ENCODE measurements around the gene BRI3. TPM values are rescaled to one million over a fixed set of nuclear protein-coding genes. Genes with fewer than 3 reads are reported as not detected.

Gene BRI3
- total and polyA plus RNA-seq, 2 of the 8 experiments (the other 6 are each of a cell fraction or from before 2014, with no cell fraction given), result 77.5 to 93.4 TPM

GRCh38 chr7:98303906-98304305 is 22.4 kb downstream of the BRI3 start:
- Histone ChIP-seq H3K4me2 (ENCODE audit: insufficient read depth in 1 of 2, low read depth in 2 of 2, low read length in 2 of 2) (no peak overlapping the region), H3K18ac (ENCODE audit: extremely low read depth, low read length) (no peak overlapping the region), H3K36me3 (ENCODE audit: control insufficient read depth in 2 of 4, insufficient read depth in 4 of 4, low read length in 3 of 4) (peaks cover 15 to 50% (median 27%) of the 10 kb centered on the region in 4 experiments; a peak in 7 of 8 replicates), H2AFZ (ENCODE audit: low read length) (no peak overlapping the region), H4K20me1 (replicated peaks in 1 of 2; ENCODE audit: control insufficient read depth in 1 of 2, insufficient read depth in 2 of 2, low read length in 2 of 2) (peaks cover 0 to 18% of the 10 kb centered on the region in 2 experiments), H2AK5ac (ENCODE audit: low read depth, low read length) (no peak overlapping the region), H3K79me1 (ENCODE audit: low read depth, low read length) (peaks cover 3% of the 10 kb centered on the region; the same call in 1 of the 2 replicates), H3K9me3 (ENCODE audit: insufficient read depth in 2 of 2, low read depth in 1 of 2, low read length in 1 of 2) (no peaks in the 10 kb centered on the region), H3K23me2 (ENCODE audit: low read depth, low read length) (no peaks in the 10 kb centered on the region), H2BK20ac (ENCODE audit: low read length) (no peak overlapping the region), H4K91ac (replicated peaks; ENCODE audit: insufficient read length, low read length) (no peak overlapping the region), H3K79me2 (ENCODE audit: control insufficient read depth in 1 of 2, insufficient read depth in 2 of 2, low read length in 2 of 2) (no peaks in the 10 kb centered on the region), H3K14ac (ENCODE audit: insufficient read length) (no peak overlapping the region), H3K27me3 (replicated peaks in 1 of 4; ENCODE audit: control insufficient read depth in 3 of 4, extremely low read depth in 1 of 4, insufficient read depth in 3 of 4, low read length in 3 of 4) (no peaks in the 10 kb centered on the region), H4K5ac (ENCODE audit: insufficient read length, low read depth, low read length) (no peak overlapping the region), H3K4ac (replicated peaks; ENCODE audit: insufficient read length, low read depth, low read length) (no peak overlapping the region), H2BK12ac (ENCODE audit: low read depth, low read length) (no peak overlapping the region), H3K9ac (replicated peaks in 1 of 4; ENCODE audit: extremely low read depth in 1 of 4, low read depth in 3 of 4, low read length in 3 of 4) (no peak overlapping the region), H3K56ac (replicated peaks; ENCODE audit: insufficient read length, low read depth, low read length) (no peak overlapping the region), H4K8ac (ENCODE audit: extremely low read depth, insufficient read depth, low read length) (no peak overlapping the region), H3K23ac (ENCODE audit: insufficient read length) (no peak overlapping the region), H3K4me3 (ENCODE audit: extremely low read depth in 1 of 4, insufficient read depth in 2 of 4, low read depth in 3 of 4, low read length in 4 of 4) (no peak overlapping the region), H2BK5ac (ENCODE audit: low read depth, low read length) (no peak overlapping the region), H3K27ac (ENCODE audit: low read depth, low read length) (no peak overlapping the region), H3K4me1 (replicated peaks in 1 of 4; ENCODE audit: control insufficient read depth in 3 of 4, insufficient read depth in 4 of 4, low read length in 3 of 4) (peaks cover 2 to 5% (median 5%) of the 10 kb centered on the region in 4 experiments; a peak in 4 of 7 replicates), H2BK120ac (replicated peaks; ENCODE audit: low read depth, low read length) (no peak overlapping the region), H2BK15ac (ENCODE audit: low read length) (no peak overlapping the region)
- CTCF ChIA-PET (ENCODE audit: partially characterized antibody), result interaction anchor here (1.4 to 1.5 kb wide), 2 partner anchors 10 to 98 kb away, joined by 8 to 9 read pairs; no protein-coding TSS in a partner anchor
- TF ChIP-seq TEAD4 (IDR thresholded peaks at IDR 0.05; ENCODE audit: low read depth, low read length) (no peak), SP4 (IDR thresholded peaks at IDR 0.05; ENCODE audit: low read length) (no peak), KDM5A (IDR thresholded peaks at IDR 0.05; ENCODE audit: low read length) (no peak), SRF (IDR thresholded peaks at IDR 0.05; ENCODE audit: low read depth, low read length) (no peak), E2F6 (IDR thresholded peaks at IDR 0.05) (no peak), TAF1 (IDR thresholded peaks at IDR 0.05; ENCODE audit: low read depth, low read length) (no peak), SP2 (IDR thresholded peaks at IDR 0.05; ENCODE audit: low read length) (no peak), NANOG (IDR thresholded peaks at IDR 0.05; ENCODE audit: insufficient read depth, low read depth, low read length, poor library complexity, severe bottlenecking) (no peak), CBX8 (IDR thresholded peaks at IDR 0.05; ENCODE audit: borderline replicate concordance, low read depth, low read length) (no peak)
- TF ChIP-seq, protein P1, sequence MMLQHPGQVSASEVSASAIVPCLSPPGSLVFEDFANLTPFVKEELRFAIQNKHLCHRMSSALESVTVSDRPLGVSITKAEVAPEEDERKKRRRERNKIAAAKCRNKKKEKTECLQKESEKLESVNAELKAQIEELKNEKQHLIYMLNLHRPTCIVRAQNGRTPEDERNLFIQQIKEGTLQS (IDR thresholded peaks at IDR 0.05; ENCODE audit: insufficient read depth, low read depth, low read length), result no peak
- FAIRE-seq (no peak), DNase-seq (ENCODE audit: low read depth in 1 of 2, low spot score in 2 of 2) (no peak)
- POLR2A ChIA-PET (ENCODE audit: partially characterized antibody), result no interaction called here
- WGBS, 2 experiments (ENCODE audit: extremely low coverage in 1 of 2, insufficient coverage in 1 of 2, insufficient read length in 1 of 2, insufficient replicate concordance in 2 of 2, low coverage in 1 of 2, low lambda C conversion rate in 2 of 2, missing lambda C conversion rate in 1 of 2), result 78% methylated on average over 15 of the region's 15 CpGs; no CpG with 5 or more reads in 1 of the 2 experiments
